ENCODE results near the gene TADA3. TPM values are rescaled to one million over a fixed set of nuclear protein-coding genes. Genes with fewer than 3 reads are reported as not detected.

The TADA3 gene
- polyA plus RNA-seq, 1 donor: 50.0 TPM

DNA sequence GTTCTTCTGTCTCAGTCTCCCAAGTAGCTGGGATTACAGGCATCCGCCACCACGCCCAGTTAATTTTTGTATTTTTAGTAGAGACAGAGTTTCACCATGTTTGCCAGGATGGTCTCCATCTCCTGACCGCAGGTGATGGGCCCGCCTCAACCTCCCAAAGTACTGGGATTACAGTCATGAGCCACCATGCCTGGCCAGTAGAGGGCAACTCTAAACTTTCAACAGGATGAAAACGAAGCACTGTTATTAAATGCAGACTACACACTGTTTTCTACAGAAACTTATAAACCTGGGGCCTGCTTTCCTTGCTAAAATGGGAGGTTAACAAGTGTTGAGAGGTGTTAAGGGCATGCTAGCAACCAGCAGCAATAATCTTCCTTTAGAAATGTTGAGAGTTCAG, 8.3 kb upstream of the TADA3 start:
- H3K36me3 ChIP-seq (ENCODE audit: control insufficient read depth, insufficient read depth, low read length): peaks cover 73% of the 10 kb centered on the region
- no peak overlapping the region for H3K27ac ChIP-seq (ENCODE audit: low read length)
- H3K27me3 ChIP-seq (ENCODE audit: control insufficient read depth, insufficient read depth, low read length): no peaks in the 10 kb centered on the region
- peaks cover 8% of the 10 kb centered on the region for H3K4me1 ChIP-seq (ENCODE audit: control insufficient read depth, insufficient read depth, low read length)
- no CpG with 5 or more reads among the region's 5 CpGs for whole genome bisulfite sequencing (ENCODE audit: insufficient coverage, low lambda C conversion rate)
- H3K4me3 ChIP-seq (ENCODE audit: low read length): no peak overlapping the region
- H3K9me3 ChIP-seq (ENCODE audit: control insufficient read depth, low read depth, low read length): no peaks in the 10 kb centered on the region
- no peak for DNase-seq

DNA sequence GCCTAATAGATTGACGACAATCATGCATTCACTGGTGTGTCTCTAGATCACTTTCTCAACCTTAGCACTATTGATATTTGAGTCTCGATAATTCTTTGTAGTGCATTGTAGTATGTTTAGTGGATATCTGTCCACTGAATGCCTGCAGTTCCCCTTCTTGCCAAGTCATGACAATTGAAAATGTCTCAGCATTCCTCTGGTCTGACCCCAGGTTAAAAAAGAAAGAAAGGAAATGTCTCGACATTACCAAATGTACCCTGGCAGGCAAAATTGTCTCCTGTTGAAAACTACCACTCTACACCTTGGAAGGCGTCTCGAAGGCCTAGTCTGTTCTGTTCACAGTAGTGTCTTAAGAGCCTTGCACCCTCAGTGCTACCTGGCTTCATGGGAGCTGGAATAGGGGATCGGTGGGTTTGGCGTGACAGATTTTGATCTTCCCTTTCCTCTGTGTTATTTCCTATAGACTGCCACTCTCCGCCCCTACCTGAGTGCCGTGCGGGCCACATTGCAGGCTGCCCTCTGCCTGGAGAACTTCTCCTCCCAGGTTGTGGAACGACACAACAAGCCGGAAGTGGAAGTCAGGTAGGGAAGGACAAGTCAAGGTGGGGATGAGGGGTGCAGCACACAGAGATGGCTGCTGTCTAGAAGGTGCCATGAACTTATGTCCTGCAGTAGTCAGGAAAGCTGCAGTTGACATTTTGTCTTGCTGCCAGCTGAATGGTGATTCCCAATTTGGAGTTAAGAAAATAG, 5.1 kb upstream of the TADA3 start:
- H3K4me1 ChIP-seq (ENCODE audit: control insufficient read depth, insufficient read depth, low read length): peaks cover 3% of the 10 kb centered on the region
- no CpG with 5 or more reads among the region's 12 CpGs for WGBS (ENCODE audit: insufficient coverage, low lambda C conversion rate)
- H3K4me3 ChIP-seq (ENCODE audit: low read length): no peak overlapping the region
- DNase-seq: no peak
- H3K27me3 ChIP-seq (ENCODE audit: control insufficient read depth, insufficient read depth, low read length): no peaks in the 10 kb centered on the region
- no peaks in the 10 kb centered on the region for H3K9me3 ChIP-seq (ENCODE audit: control insufficient read depth, low read depth, low read length)
- H3K27ac ChIP-seq (ENCODE audit: low read length): no peak overlapping the region
- peaks cover 57% of the 10 kb centered on the region for H3K36me3 ChIP-seq (ENCODE audit: control insufficient read depth, insufficient read depth, low read length)

DNA sequence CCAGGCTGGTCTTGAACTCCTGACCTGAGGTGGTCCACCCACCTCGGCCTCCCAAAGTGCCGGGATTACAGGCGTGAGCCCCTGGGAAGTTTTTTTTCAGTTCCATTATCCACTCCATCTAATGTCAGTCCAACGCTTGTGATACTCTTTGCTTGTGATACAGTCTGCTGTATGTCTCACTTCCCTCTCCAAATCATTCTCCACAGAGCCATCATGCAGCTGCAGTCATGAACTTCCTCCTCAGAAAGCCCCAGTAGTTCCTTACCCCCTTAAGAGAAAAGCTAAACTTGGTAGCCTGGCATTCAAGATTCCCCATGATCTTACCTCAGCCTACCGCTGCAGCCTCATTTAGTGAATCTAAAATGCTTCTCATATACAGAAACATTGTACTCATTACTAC, 2.9 kb upstream of the TADA3 start:
- no peak for DNase-seq
- H3K36me3 ChIP-seq (ENCODE audit: control insufficient read depth, insufficient read depth, low read length): peaks cover 49% of the 10 kb centered on the region
- no peak overlapping the region for H3K4me3 ChIP-seq (ENCODE audit: low read length)
- H3K9me3 ChIP-seq (ENCODE audit: control insufficient read depth, low read depth, low read length): no peaks in the 10 kb centered on the region
- H3K27me3 ChIP-seq (ENCODE audit: control insufficient read depth, insufficient read depth, low read length): no peaks in the 10 kb centered on the region
- H3K27ac ChIP-seq (ENCODE audit: low read length): no peak overlapping the region
- peaks cover 6% of the 10 kb centered on the region for H3K4me1 ChIP-seq (ENCODE audit: control insufficient read depth, insufficient read depth, low read length)
- 100% methylated on average over 1 of the region's 5 CpGs for WGBS (ENCODE audit: insufficient coverage, low lambda C conversion rate)

DNA sequence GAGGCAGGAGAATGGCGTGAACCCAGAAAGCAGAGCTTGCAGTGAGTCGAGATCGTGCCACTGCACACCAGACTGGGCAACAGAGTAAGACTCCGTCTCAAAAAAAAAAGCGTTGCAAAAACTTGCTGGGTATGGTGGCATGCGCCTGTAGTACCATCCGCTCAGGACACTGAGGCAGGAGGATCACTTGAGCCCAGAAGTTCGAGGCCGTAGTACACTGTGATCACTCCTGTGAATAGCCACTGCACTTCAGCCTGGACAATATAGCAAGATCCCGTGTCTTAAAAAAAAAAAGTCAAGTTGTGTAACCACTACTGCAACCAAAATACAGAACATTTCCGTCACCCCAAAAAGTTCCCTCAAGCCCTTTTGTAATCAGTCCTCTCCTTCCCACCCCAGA, 2.1 kb upstream of the TADA3 start:
- Histone ChIP-seq H3K27me3 (ENCODE audit: control insufficient read depth, insufficient read depth, low read length) (no peaks in the 10 kb centered on the region), H3K4me1 (ENCODE audit: control insufficient read depth, insufficient read depth, low read length) (peaks cover 6% of the 10 kb centered on the region), H3K27ac (ENCODE audit: low read length) (no peak overlapping the region), H3K36me3 (ENCODE audit: control insufficient read depth, insufficient read depth, low read length) (peaks cover 47% of the 10 kb centered on the region), H3K9me3 (ENCODE audit: control insufficient read depth, low read depth, low read length) (no peaks in the 10 kb centered on the region), H3K4me3 (ENCODE audit: low read length) (no peak overlapping the region)
- no peak for DNase-seq
- 100% methylated on average over 2 of the region's 11 CpGs for WGBS (ENCODE audit: insufficient coverage, low lambda C conversion rate)

DNA sequence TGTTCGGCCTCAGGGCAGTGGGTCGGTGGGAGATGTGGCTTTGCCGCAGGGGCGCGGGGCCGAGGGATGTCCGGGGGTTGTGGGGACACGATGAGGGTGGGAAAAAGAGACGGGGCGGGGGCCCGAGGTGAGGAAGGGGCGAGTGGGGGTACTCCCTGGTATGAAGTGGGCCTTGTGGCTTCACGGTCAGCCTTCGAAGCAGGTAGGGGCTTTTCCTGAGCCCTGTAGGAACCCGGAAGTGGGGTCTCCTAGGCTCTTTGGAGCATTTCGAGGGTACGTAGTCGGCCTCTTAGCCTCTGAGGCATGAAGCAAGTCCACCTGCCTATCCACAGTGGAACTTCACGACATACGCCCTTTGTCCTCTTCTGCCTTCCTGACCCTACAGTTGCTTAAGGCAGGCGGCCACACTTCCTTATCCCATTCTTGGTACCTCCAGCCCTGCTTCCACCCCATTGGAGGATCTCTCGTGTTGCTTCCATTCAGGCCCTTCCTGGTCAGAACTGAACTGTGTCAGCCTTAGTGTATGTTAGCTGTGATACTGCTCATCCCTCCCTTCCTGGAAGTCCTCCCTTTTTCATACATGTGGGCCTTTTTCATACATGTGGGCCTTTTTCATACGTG, 998 bp upstream of the TADA3 start:
- peak; percentile 68 to 83 for DNase-seq
- Histone ChIP-seq H3K4me1 (ENCODE audit: control insufficient read depth, insufficient read depth, low read length) (peaks cover 6% of the 10 kb centered on the region), H3K4me3 (ENCODE audit: low read length) (peak overlapping the region; percentile 95), H3K27me3 (ENCODE audit: control insufficient read depth, insufficient read depth, low read length) (no peaks in the 10 kb centered on the region), H3K36me3 (ENCODE audit: control insufficient read depth, insufficient read depth, low read length) (peaks cover 42% of the 10 kb centered on the region), H3K9me3 (ENCODE audit: control insufficient read depth, low read depth, low read length) (no peaks in the 10 kb centered on the region), H3K27ac (ENCODE audit: low read length) (peak overlapping the region; percentile 91)
- WGBS (ENCODE audit: insufficient coverage, low lambda C conversion rate): no CpG with 5 or more reads among the region's 23 CpGs

DNA sequence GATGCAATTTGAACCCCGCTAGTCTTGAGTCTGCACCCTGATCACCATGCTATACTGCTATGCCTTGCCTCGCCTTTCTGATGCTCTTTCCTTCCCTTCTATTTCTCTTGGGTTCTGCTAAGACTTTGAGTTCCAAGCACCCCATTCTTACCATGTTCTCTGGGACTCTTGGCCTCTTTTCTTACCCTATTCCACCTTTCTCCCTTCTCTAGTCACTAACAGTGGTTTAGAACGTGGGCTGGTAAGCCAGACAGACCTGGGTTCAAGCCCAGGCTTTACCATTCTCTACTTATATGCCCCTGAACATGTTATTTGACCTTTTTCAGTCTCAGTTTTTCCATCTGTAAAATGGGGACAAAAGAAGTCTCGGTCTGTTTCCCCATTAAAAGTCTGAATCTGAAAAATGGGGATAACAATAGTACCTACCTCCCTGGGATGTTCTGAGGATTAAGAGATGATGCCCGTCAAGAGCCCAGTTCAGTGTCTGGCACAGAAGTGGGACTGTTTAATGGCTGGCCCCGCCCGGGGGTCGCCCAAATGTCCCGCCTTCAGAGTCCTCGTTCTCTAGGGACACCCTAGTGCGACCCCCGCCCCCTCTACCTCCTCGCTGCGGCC, 376 bp downstream of the TADA3 start:
- 29% methylated on average over 1 of the region's 14 CpGs for WGBS (ENCODE audit: insufficient coverage, low lambda C conversion rate)
- Histone ChIP-seq H3K36me3 (ENCODE audit: control insufficient read depth, insufficient read depth, low read length) (peaks cover 35% of the 10 kb centered on the region), H3K4me3 (ENCODE audit: low read length) (peak overlapping the region; percentile 95), H3K27me3 (ENCODE audit: control insufficient read depth, insufficient read depth, low read length) (no peaks in the 10 kb centered on the region), H3K27ac (ENCODE audit: low read length) (peak overlapping the region; percentile 91), H3K9me3 (ENCODE audit: control insufficient read depth, low read depth, low read length) (no peaks in the 10 kb centered on the region), H3K4me1 (ENCODE audit: control insufficient read depth, insufficient read depth, low read length) (peaks cover 6% of the 10 kb centered on the region)
- no peak for DNase-seq

DNA sequence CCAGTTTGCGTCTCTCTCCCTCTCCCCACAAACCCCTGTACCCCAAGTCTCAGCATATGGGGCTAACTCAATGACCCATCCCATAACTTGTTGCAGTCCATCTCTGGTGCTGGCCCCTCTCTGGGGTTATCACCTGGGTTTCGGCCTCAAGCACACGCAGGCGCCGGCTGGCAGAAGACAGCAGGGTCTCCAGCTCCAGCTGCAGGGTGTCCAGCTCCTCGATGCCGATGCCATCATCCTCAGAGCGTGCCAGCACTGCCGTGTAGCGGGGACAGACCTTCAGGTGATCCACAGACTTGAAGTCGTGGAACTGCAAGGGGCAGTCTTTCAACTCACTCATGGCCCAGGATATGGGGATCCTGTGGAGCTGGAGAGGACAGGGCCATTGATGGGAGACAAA, 1.1 kb downstream of the TADA3 start:
- H3K9me3 ChIP-seq (ENCODE audit: control insufficient read depth, low read depth, low read length): no peaks in the 10 kb centered on the region
- peaks cover 42% of the 10 kb centered on the region for H3K36me3 ChIP-seq (ENCODE audit: control insufficient read depth, insufficient read depth, low read length)
- no peak overlapping the region for H3K27ac ChIP-seq (ENCODE audit: low read length)
- H3K27me3 ChIP-seq (ENCODE audit: control insufficient read depth, insufficient read depth, low read length): no peaks in the 10 kb centered on the region
- H3K4me3 ChIP-seq (ENCODE audit: low read length): no peak overlapping the region
- H3K4me1 ChIP-seq (ENCODE audit: control insufficient read depth, insufficient read depth, low read length): peaks cover 6% of the 10 kb centered on the region
- DNase-seq: no peak
- WGBS (ENCODE audit: insufficient coverage, low lambda C conversion rate): 100% methylated on average over 1 of the region's 11 CpGs

DNA sequence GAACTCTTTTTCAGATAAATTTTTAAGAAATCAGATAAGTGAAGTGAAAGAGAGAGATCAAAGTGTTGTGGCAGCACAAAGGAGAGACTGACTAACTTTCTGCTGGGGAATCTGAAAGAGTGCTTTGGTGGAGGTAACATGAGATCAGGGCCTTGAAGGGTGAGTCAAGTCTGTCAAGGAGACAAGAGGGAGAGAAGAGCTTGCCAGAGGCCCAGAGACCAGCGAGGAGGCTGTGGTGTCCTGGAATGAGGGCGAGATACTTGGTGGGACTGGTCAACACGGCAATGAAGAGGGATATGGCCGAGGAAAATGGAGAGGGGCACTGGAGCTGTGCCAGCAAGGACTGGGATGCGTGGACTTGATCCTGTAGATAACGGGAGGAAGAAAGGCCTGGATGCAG, 4.6 kb downstream of the TADA3 start:
- Histone ChIP-seq H3K4me1 (ENCODE audit: control insufficient read depth, insufficient read depth, low read length) (peaks cover 3% of the 10 kb centered on the region), H3K9me3 (ENCODE audit: control insufficient read depth, low read depth, low read length) (no peaks in the 10 kb centered on the region), H3K27ac (ENCODE audit: low read length) (no peak overlapping the region), H3K27me3 (ENCODE audit: control insufficient read depth, insufficient read depth, low read length) (no peaks in the 10 kb centered on the region), H3K36me3 (ENCODE audit: control insufficient read depth, insufficient read depth, low read length) (peaks cover 55% of the 10 kb centered on the region), H3K4me3 (ENCODE audit: low read length) (no peak overlapping the region)
- no peak for DNase-seq
- WGBS (ENCODE audit: insufficient coverage, low lambda C conversion rate): no CpG with 5 or more reads among the region's 6 CpGs

DNA sequence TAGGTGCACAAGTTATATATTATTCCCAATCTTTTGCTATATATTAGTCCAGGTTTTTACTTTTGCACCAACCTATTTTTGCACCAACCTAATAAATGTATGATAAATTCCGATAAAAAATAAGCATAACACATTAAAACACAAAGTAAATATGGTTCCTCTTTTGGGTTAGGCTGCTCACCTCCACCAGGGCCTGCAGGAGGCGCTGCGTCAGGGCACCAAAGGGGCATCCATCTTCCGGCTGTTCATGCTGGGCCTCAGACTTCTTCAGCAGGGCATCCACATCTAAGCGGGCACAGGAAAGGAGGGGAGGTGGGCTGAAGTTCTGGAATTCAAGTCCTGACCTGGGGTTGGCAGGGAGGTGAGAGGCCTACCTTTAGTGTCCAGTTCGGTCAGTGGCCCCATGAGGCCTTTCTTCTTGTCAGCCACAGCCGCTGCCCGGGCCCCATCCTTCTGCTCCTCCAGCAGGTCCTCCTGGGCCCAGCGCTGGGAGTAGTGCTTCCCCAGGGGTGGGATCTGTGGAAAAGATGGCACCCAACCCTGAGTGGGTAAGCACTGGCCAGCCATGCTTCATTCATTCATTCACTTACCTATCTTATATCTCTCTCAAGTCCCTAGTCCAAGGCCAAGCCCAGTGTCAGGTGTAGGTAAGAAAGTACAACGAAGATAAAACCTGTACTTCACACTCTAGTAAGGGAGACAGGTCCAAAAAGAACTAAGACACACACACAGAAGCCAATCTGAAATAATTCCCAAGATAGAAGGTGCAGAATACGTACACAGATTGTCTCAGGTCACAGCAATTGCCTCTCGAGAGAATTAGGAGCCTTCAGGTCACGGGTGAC, 5.2 kb downstream of the TADA3 start:
- H3K9me3 ChIP-seq (ENCODE audit: control insufficient read depth, low read depth, low read length): no peaks in the 10 kb centered on the region
- 100% methylated on average over 1 of the region's 13 CpGs for WGBS (ENCODE audit: insufficient coverage, low lambda C conversion rate)
- peak in 1 of 2 donors; percentile 59 for DNase-seq
- H3K27me3 ChIP-seq (ENCODE audit: control insufficient read depth, insufficient read depth, low read length): no peaks in the 10 kb centered on the region
- no peak overlapping the region for H3K4me3 ChIP-seq (ENCODE audit: low read length)
- no peak overlapping the region for H3K27ac ChIP-seq (ENCODE audit: low read length)
- peaks cover 4% of the 10 kb centered on the region for H3K4me1 ChIP-seq (ENCODE audit: control insufficient read depth, insufficient read depth, low read length)
- peaks cover 58% of the 10 kb centered on the region for H3K36me3 ChIP-seq (ENCODE audit: control insufficient read depth, insufficient read depth, low read length)

DNA sequence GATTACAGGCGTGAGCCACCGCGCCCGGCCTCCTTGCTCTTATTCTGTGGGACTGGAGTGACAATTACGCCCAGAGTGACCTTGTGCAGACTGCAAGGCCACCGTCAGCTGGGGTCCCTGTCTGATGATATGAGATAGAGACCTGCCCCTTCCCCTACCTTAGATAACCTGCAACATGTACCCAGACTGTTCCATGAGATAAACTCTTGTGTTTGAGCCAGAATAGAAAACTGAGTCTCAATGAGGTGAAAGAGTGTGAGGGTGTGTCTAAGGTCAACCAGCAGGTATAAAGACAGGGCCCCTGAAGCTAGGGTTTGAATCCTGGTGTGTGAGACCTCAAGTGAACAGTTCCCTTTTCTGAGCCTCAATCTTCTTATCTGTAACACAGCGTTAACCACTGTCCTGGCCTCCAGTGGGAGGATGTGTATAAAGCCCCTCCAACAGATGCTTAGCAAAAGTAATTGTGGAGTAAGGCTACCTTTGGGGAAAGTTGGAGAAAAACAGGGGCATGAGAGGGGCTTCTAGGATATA, 6.0 kb downstream of the TADA3 start:
- Histone ChIP-seq H3K36me3 (ENCODE audit: control insufficient read depth, insufficient read depth, low read length) (peaks cover 61% of the 10 kb centered on the region), H3K27me3 (ENCODE audit: control insufficient read depth, insufficient read depth, low read length) (no peaks in the 10 kb centered on the region), H3K4me1 (ENCODE audit: control insufficient read depth, insufficient read depth, low read length) (peaks cover 8% of the 10 kb centered on the region), H3K9me3 (ENCODE audit: control insufficient read depth, low read depth, low read length) (no peaks in the 10 kb centered on the region), H3K27ac (ENCODE audit: low read length) (no peak overlapping the region), H3K4me3 (ENCODE audit: low read length) (no peak overlapping the region)
- no peak for DNase-seq
- WGBS (ENCODE audit: insufficient coverage, low lambda C conversion rate): no CpG with 5 or more reads among the region's 7 CpGs
